T-helper 17 cell (primary cell): ENCODE results near the gene SHROOM2. TPM values are rescaled to one million over a fixed set of nuclear protein-coding genes. Genes with fewer than 3 reads are reported as not detected.
A peak's percentile ranks its signal among the peaks of the same experiment; 100 is the strongest.
"Not testable (repeated sequence)": the region's sequence is repeated elsewhere in the genome, so short reads cannot be mapped to it uniquely, and the experiment has no call there.

Experiments used
- ATAC-seq: fragments of 150-1000 bp; cut with Tn5 transposase; 2 replicates; pipeline ENCODE4 v1.10.0; 2021; ENCODE audit warnings: mild to moderate bottlenecking, moderate library complexity
- DNase-seq, 3 donors: peaks; one replicate each; pipeline versions ENCODE4 v3.0.0 to v3.0.0-alpha.2; 2020 to 2021
- H3K9me3 ChIP-seq: one replicate; pipeline ENCODE4 v1.7.0; 2013; ENCODE audit warnings: low read length, mild to moderate bottlenecking; ENCODE audit not compliant: control insufficient read depth, poor library complexity, severe bottlenecking
- H3K27ac Mint-ChIP-seq: one replicate; pipeline ENCODE4 v1.8.0; 2022; ENCODE audit warnings: mild to moderate bottlenecking, moderate library complexity, mixed read lengths
- H3K27me3 Mint-ChIP-seq: one replicate; pipeline ENCODE4 v1.8.0; 2022; ENCODE audit warnings: mixed read lengths
- H3K36me3 Mint-ChIP-seq: one replicate; pipeline ENCODE4 v1.8.0; 2022; ENCODE audit warnings: low read depth, mixed read lengths
- H3K4me1 Mint-ChIP-seq: one replicate; pipeline ENCODE4 v1.8.0; 2022; ENCODE audit warnings: mild to moderate bottlenecking, mixed read lengths
- H3K4me3 Mint-ChIP-seq: one replicate; pipeline ENCODE4 v1.8.0; 2022; ENCODE audit warnings: mild to moderate bottlenecking, moderate library complexity, mixed read lengths
- total RNA-seq, 4 donors: library from RNA in 2 of 4; stranded (reverse) in 2 of 4; gene quantifications; one replicate each; pipeline ENCODE4 v1.2.3 and lab custom pipeline; 2022 to 2026

The SHROOM2 gene
- total RNA-seq, 2 donors from 2014 or later = not detected

DNA sequence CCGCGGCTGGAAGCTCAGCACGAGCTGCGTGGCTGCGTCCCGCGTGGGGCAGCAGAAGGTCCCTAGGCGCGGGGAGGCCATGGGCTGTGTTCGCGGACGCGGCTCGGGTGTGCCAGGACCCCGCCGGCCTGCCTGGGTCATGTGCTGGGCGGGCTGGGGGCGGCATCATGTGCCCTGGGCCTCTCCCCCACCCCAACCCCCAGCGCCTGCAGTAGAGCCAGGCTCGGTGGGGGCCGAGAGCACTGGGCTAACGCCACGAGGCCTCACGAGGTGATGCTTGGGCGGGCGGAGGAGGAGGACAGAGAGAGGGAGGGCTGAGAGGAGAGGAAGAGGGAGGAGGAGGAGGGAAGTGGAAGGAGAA lies 20.5 kb upstream of the SHROOM2 start, which contains the start of gene GPR143:
TSS of gene GPR143 (minus strand) at position 111 of the 361 bp plus-strand sequence. CDS start at position 81, 30 bp downstream.
- Mint-ChIP-seq H3K36me3 (no peaks in the 10 kb centered on the region), H3K27me3 (peaks cover 4% of the 10 kb centered on the region), H3K4me3 (no peak within 1 kb of the TSS), H3K4me1 (no peaks in the 10 kb centered on the region), H3K27ac (no peak within 1 kb of the TSS)
- ATAC-seq (no peak), DNase-seq (no peak)
- no peaks in the 10 kb centered on the region for H3K9me3 ChIP-seq

- no peak overlapping the region for H3K4me3 Mint-ChIP-seq
- H3K27ac Mint-ChIP-seq = no peak overlapping the region
- ATAC-seq = no peak
- DNase-seq = no peak
- H3K36me3 Mint-ChIP-seq = no peaks in the 10 kb centered on the region
- peaks cover 4% of the 10 kb centered on the region for H3K27me3 Mint-ChIP-seq
- H3K4me1 Mint-ChIP-seq = no peaks in the 10 kb centered on the region
- no peaks in the 10 kb centered on the region for H3K9me3 ChIP-seq
Measured at GRCh38 chrX:9767375-9767774, 18.9 kb upstream of the SHROOM2 start.

DNA sequence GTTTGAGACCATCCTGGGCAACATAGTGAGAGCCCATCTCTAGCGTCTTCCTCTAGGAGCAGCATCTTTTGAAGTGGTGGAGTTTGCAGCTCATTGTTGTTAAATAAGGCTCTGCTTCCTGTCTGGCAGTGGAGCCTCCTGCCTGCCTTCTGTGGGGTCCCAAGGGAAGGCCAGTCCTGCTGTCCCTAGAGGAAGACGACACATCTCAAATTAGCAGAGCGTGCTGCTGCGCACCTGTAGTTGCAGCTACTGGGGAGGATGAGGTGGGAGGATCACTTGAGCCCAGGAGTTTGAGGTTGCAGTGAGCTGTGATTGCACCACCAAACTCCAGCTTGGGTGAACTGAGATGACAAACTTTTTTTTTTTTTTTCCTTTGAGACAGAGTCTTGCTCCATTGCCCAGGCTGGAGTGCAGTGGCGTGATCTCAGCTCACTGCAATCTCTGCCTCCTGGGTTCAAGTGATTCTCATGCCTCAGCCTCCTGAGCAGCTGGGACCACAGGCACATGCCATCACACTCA lies 17.8 kb upstream of the SHROOM2 start:
- not testable (repeated sequence) for H3K27ac Mint-ChIP-seq, H3K4me3 Mint-ChIP-seq, ATAC-seq, H3K9me3 ChIP-seq, H3K36me3 Mint-ChIP-seq, H3K4me1 Mint-ChIP-seq, H3K27me3 Mint-ChIP-seq, DNase-seq

GRCh38 chrX:9770319-9770718 lies 15.9 kb upstream of the SHROOM2 start:
- Mint-ChIP-seq H3K4me1 (peaks cover 2% of the 10 kb centered on the region), H3K27me3 (no peaks in the 10 kb centered on the region), H3K27ac (no peak overlapping the region), H3K36me3 (no peaks in the 10 kb centered on the region), H3K4me3 (no peak overlapping the region)
- no peak for ATAC-seq
- no peak for DNase-seq
- no peaks in the 10 kb centered on the region for H3K9me3 ChIP-seq

- peaks cover 2% of the 10 kb centered on the region for H3K4me1 Mint-ChIP-seq
- H3K36me3 Mint-ChIP-seq = no peaks in the 10 kb centered on the region
- ATAC-seq (no peak), DNase-seq (no peak)
- H3K4me3 Mint-ChIP-seq = no peak overlapping the region
- H3K27me3 Mint-ChIP-seq = peaks cover under 1% of the 10 kb centered on the region
- H3K9me3 ChIP-seq = no peaks in the 10 kb centered on the region
- H3K27ac Mint-ChIP-seq = no peak overlapping the region
Measured at GRCh38 chrX:9772943-9773342, 13.3 kb upstream of the SHROOM2 start.

DNA sequence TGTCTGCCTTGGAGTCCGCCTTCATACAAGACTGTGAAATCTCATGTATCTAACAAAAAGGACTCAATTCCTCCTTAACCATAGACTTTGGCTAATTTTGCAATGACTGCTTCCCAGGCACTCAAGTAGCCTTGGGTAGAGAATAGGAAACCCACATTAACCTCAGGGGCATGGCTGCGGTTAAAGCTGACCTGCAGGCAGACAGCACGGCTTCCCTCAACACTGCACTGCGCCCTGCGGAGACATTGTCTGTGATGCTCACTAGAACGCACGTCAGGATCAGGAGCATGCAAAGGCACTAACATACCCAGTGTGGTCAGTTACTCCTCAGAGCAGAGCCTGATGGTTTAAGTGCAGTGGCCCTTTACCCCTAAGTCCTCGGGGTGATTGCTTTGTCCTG lies 10.3 kb upstream of the SHROOM2 start:
- no peaks in the 10 kb centered on the region for H3K9me3 ChIP-seq
- peaks cover 13% of the 10 kb centered on the region for H3K27me3 Mint-ChIP-seq
- DNase-seq = no peak
- H3K36me3 Mint-ChIP-seq = no peaks in the 10 kb centered on the region
- ATAC-seq = no peak
- peaks cover 2% of the 10 kb centered on the region for H3K4me1 Mint-ChIP-seq
- no peak overlapping the region for H3K27ac Mint-ChIP-seq
- no peak overlapping the region for H3K4me3 Mint-ChIP-seq

DNA sequence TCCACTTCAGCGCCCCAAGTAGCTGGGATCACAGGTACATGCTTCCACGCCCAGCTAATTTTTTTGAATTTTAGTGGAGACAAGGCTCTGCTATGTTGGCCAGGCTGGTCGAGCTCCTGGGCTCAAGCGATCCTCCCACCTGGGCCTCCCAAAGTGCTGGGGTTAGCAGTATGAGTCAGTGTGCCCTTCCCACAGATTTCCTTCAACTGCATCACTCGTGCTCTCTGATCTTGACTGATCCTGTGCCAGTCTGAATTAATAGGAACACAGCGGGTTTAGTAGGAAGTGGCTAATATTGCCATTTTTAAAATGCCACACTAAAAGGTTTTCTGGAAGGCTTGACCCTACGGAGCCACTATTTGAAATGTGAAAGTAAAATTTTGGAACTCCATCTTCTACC lies 4.3 kb upstream of the SHROOM2 start:
- DNase-seq (no peak), ATAC-seq (no peak)
- no peaks in the 10 kb centered on the region for H3K4me1 Mint-ChIP-seq

GRCh38 chrX:9784332-9784731 lies 1.9 kb upstream of the SHROOM2 start:
- DNase-seq (no peak), ATAC-seq (no peak)
- no peaks in the 10 kb centered on the region for H3K36me3 Mint-ChIP-seq
- no peaks in the 10 kb centered on the region for H3K4me1 Mint-ChIP-seq
- H3K27ac Mint-ChIP-seq = no peak overlapping the region
- H3K4me3 Mint-ChIP-seq = no peak overlapping the region
- H3K27me3 Mint-ChIP-seq = peaks cover 16% of the 10 kb centered on the region
- no peaks in the 10 kb centered on the region for H3K9me3 ChIP-seq

More for the DNA sequence above, 4.3 kb upstream of the SHROOM2 start:
- no peak overlapping the region for H3K4me3 Mint-ChIP-seq
- no peak overlapping the region for H3K27ac Mint-ChIP-seq
- H3K9me3 ChIP-seq = no peaks in the 10 kb centered on the region
- peaks cover 13% of the 10 kb centered on the region for H3K27me3 Mint-ChIP-seq
- H3K36me3 Mint-ChIP-seq = no peaks in the 10 kb centered on the region

- ATAC-seq (no peak), DNase-seq (no peak)
- no peak overlapping the region for H3K27ac Mint-ChIP-seq
- H3K27me3 Mint-ChIP-seq = peaks cover 16% of the 10 kb centered on the region
- H3K36me3 Mint-ChIP-seq = no peaks in the 10 kb centered on the region
- H3K4me1 Mint-ChIP-seq = no peaks in the 10 kb centered on the region
- no peaks in the 10 kb centered on the region for H3K9me3 ChIP-seq
- H3K4me3 Mint-ChIP-seq = no peak overlapping the region
Measured at GRCh38 chrX:9785254-9785943, 830 bp upstream of the SHROOM2 start.

GRCh38 chrX:9786798-9787635 lies 788 bp downstream of the SHROOM2 start:
- no peak for DNase-seq
- H3K27me3 Mint-ChIP-seq = peaks cover 16% of the 10 kb centered on the region
- no peak for ATAC-seq
- no peaks in the 10 kb centered on the region for H3K9me3 ChIP-seq
- no peak overlapping the region for H3K27ac Mint-ChIP-seq
- no peaks in the 10 kb centered on the region for H3K4me1 Mint-ChIP-seq
- peak overlapping the region; percentile 76 for H3K4me3 Mint-ChIP-seq
- no peaks in the 10 kb centered on the region for H3K36me3 Mint-ChIP-seq

- Mint-ChIP-seq H3K27me3 (peaks cover 16% of the 10 kb centered on the region), H3K4me1 (no peaks in the 10 kb centered on the region), H3K36me3 (no peaks in the 10 kb centered on the region), H3K4me3 (no peak overlapping the region), H3K27ac (no peak overlapping the region)
- no peak for DNase-seq
- no peaks in the 10 kb centered on the region for H3K9me3 ChIP-seq
- no peak for ATAC-seq
Measured at GRCh38 chrX:9788911-9789310, 2.7 kb downstream of the SHROOM2 start.

- H3K27ac Mint-ChIP-seq = no peak overlapping the region
- peaks cover 16% of the 10 kb centered on the region for H3K27me3 Mint-ChIP-seq
- no peaks in the 10 kb centered on the region for H3K4me1 Mint-ChIP-seq
- ATAC-seq (no peak), DNase-seq (no peak)
- no peak overlapping the region for H3K4me3 Mint-ChIP-seq
- no peaks in the 10 kb centered on the region for H3K36me3 Mint-ChIP-seq
- no peaks in the 10 kb centered on the region for H3K9me3 ChIP-seq
Measured at GRCh38 chrX:9789555-9789954, 3.3 kb downstream of the SHROOM2 start.

DNA sequence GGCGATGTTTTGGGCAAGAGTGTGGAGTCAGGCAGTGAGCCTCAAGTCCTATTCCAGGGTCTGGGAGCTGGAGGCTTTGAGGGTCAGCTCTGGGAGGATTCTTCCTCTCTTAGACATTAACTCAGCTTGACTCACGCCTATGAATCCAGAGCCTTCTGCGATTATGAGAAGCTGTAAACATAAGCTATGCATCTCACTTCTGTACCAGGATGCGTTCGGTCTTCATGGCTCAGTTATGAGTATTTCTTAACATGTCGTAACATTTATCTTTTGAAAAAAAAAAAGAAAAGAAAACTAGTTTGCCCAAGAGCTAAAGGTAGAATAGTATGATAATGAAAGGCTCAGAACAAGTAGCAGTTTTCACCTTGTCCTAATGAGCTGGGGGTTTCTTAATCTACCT lies 4.6 kb downstream of the SHROOM2 start:
- Mint-ChIP-seq H3K36me3 (no peaks in the 10 kb centered on the region), H3K4me1 (no peaks in the 10 kb centered on the region), H3K27ac (no peak overlapping the region), H3K4me3 (no peak overlapping the region), H3K27me3 (peaks cover 16% of the 10 kb centered on the region)
- ATAC-seq (no peak), DNase-seq (no peak)
- H3K9me3 ChIP-seq = no peaks in the 10 kb centered on the region
